Measurements from ENCODE around the gene SERPINA5.

DNA sequence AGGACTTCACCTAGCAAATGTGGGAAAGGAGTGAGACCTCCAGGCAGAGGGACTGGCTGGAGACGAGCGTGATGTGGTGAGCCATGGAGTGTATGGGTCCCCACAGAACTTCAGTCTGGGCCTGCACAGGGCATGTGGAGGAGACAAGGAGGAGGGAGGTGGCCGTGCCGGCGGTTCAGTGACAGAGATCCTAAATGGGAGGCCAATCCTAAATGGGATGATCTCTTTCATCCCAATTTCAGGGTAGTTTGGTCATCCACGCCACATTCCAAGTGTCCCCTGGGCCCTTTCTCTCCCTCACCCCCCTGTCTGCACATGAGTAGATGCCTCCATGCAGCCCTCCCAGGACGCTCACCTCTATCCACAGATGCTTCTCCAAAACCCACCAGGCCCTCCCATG lies 13.2 kb downstream of the SERPINA5 start:
- TF ChIP-seq POLR2A (IDR thresholded peaks at IDR 0.05; ENCODE audit: low read depth, low read length) (no peak), POLR2AphosphoS5 (IDR thresholded peaks at IDR 0.05; ENCODE audit: low read depth, low read length) (no peak), POU2F2 (IDR thresholded peaks at IDR 0.05; ENCODE audit: low read depth, low read length) (no peak), TAF1 (IDR thresholded peaks at IDR 0.05; ENCODE audit: low read depth, low read length) (no peak), PAX5 (IDR thresholded peaks at IDR 0.05; ENCODE audit: insufficient read depth, low read length, severe bottlenecking) (no peak)

Data from GM12891 (cell line).